Kidney glomerular epithelial cell (primary cell): ENCODE results near the gene MYO18A.

Experiments used
- DNase-seq: peaks from one replicate; lab custom pipeline; 2025; lab: John Stamatoyannopoulos, UW

The MYO18A gene

GRCh38 chr17:29024316-29024952 lies 155.8 kb downstream of the MYO18A start:
- DNase-seq = no peak

- no peak for DNase-seq
Observed at GRCh38 chr17:29022074-29022473, 158.1 kb downstream of the MYO18A start.

- DNase-seq = no peak
Observed at GRCh38 chr17:29021226-29021625, 159.0 kb downstream of the MYO18A start.
